Frontal cortex (tissue), 4 donors: ENCODE results near the gene LSMEM2. TPM values are rescaled to one million over a fixed set of nuclear protein-coding genes. Genes with fewer than 3 reads are reported as not detected.
A peak's percentile ranks its signal among the peaks of the same experiment; 100 is the strongest.
"Not testable (repeated sequence)": the region's sequence is repeated elsewhere in the genome, so short reads cannot be mapped to it uniquely, and the experiment has no call there.

Experiments used
- DNase-seq, 2 donors: peaks; one replicate each; pipeline ENCODE4 v3.0.0; 2012; ENCODE audit warnings: low spot score in 2 of 2
- FAIRE-seq: peaks from 2 replicates; lab custom pipeline; 2012; peaks lifted over from hg19 to GRCh38; lab: Jason Lieb, UNC
- total RNA-seq: library from RNA; depleted of rRNA; stranded (reverse); fragments of >200 nt; gene quantifications from one replicate; pipeline ENCODE4 v1.2.3, GENCODE V29; 2014
- donor health status: control.
- donor health status: control.
- donor health status: control.

The LSMEM2 gene
- total RNA-seq, 1 donor from 2014 or later, result 0.82 TPM

DNA sequence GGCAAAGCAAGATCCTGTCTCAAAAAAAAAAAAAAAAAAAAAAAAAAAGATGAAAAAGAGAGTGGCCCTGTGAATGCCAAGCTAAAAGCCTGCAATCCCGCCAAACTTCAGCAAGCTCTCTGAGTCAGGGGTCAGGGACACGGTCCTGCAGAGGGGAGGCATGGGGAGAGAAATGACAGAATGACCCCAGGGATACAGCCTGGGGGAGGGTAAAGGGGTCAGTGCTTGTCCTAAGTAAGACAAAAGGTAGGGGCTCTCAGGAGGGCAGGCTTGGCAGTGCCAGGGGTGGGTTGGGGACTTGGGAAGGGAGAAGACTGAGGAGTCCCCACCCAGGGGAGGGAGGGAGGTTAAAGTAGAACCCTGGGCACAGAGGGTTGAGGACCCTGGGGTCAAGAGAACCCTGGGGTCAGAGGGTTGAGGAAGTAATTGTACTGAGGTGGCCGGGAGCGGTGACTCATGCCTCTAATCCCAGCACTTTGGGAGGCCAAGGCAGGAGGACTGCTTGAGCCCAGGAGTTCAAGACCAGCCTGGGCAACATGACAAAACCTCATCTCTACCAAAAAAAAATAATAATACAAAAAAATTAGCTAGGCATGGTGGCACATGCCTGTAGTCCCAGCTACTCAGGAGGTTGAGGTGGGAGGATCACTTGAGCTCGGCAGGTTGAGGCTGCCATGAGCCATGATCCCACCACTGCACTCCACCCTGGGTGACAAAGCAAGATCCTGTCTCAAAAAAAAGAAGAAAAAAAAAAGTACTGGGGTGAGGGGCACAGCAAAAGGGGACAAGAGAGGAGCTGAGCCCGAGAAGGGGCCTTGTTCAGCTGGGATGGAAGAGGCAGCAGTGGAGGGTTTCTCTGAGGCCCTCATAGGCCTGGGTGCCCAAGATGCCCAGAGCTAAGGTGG, 15.2 kb upstream of the LSMEM2 start:
- no peak for FAIRE-seq

DNA sequence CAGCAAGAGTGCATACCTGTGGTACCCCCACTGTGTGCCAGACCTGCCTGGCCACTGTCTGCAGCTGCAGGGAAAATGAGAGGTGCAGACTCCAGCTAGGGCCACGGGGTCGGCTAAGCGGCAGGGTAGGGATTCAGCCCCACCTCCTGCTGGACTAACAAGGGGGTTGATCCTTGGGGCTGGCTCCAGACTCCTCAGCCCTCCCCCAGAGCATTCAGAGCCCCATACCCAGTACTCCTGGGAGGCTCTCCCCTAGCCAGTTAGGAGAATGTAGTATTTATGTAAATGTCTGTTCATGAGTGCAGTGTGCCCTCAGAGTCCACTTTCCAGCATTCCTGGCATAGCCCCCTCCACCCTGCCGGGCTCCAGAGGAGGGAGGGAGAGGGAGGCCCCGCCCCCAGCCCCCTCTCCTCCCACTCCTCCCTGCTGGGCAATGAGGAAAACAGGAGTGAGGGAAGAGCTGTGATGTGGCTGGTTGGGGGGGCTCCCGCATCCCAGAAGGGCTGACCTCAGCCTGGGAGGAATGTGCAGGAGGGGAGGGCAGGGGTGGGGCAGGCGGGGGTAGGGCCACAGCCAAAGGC, 14.4 kb upstream of the LSMEM2 start:
- DNase-seq (peak; percentile 73 to 81), FAIRE-seq (no peak)

More for the DNA sequence above, 15.2 kb upstream of the LSMEM2 start:
- DNase-seq, result no peak

DNA sequence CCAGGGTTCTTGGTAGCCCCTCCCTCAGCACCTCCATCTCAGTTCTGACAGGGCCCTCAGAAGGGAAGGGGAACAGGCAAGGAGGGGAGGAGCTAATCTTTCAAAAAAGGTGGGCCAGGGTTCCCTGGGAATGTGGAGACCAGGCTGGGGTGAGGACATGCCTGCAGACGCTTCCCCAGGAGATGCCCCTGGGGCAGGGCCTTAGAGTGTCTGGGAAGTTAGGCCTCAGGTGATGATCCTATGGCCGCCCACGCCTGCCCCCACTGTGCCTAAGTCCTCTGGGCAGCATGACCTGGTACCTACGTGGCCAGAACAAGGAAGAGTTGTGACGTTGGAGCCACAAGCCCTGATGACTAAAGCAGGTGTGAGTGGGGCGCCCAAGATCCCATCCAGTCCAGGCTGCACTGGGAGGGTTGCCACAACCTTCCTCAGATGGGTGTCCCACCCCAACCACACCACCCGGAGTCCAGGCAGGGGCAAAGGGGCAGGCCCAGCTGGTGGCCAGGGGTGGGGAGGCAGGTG, 13.9 kb upstream of the LSMEM2 start:
- FAIRE-seq, result no peak
- no peak for DNase-seq

DNA sequence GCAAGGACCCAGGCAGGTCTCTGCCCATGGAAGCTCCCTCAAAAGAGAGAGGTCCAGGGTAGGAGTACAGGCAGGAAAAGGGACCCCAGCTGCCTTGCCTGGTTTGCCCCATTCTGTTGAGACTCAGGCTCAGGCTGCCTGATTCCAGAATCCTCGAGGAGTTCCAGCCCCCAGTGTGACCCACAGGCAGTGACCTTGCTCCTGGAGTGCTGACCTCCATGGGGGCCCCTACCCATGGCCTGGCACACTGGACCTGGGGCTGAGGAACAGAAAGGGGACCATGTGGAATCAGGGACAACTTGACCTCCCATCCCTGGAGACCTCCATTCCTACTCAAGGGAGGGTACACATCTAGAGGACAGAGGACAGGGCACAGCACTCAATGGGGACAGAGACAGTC, 13.3 kb upstream of the LSMEM2 start:
- no peak for FAIRE-seq
- DNase-seq, result no peak

DNA sequence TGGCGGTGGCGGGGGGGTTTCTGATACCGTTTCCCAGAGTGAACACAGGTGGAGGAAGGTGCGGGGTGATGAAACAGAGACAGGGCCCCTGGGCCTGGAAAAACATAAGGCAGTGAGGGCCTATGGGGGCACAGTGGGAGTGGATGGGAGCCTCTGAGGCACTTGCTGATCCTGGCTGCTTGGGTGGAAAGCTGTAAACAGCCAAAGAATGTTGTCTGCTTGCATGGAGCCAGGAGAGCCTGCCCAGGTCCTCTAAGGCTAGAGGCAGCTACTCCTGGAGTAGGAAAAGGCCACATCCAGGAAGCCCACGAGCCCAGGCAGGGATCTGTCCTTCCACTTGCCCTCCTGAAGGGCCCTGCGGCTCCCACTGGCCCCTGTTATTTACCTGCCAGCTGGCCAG, 12.9 kb upstream of the LSMEM2 start:
- DNase-seq (no peak), FAIRE-seq (no peak)

DNA sequence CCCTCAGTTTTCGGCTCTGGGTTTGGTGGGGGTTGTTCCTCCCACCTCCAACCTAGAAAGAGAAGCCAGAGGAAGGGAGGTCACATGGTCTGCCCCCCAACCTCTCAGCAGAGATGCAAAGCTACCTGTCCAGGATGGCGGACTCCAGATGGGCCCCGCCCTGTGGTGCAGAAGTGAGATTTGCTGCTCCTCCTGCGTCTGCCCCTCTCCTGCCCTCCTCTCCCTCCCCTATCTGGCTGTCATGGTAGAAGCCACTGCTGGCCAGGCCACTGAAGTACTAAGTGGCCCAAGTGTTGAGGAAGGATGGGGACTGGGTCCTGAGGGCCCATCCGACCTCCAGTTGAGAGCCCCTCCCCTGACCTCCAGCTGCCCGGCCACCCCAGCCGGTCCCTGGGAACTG, 12.1 kb upstream of the LSMEM2 start:
- DNase-seq, result no peak
- no peak for FAIRE-seq

DNA sequence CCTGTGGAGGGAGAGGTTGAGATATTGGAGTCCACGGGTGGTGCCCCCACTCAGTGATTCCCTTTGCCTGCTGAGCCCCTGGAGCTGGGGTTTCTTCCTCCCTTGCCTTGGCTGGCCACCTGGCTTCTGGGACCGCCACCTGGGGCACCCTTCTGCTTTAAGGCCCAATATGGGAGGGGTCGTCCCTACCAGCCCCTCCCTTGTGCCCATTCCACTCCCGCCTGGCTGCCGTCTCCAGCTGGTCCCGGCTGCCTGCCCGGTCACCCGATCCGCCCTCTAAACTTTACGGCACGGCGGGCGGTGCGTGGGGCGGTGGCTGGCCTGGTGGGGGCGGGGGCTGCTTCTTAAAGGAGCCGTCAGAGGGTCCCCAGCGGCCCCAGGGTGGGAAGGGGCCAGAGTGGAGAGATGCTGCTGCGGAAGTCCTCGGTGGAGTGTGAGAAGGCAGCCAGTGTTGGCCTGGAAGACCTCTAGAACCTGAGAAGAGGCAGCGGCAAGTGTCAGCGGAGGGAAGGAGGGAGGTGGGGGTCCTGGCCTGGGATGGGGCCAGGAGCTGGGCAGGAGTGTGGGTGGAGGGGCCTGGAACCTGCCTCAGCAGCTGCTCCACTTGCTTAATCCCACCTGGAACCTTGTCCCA, 11.5 kb upstream of the LSMEM2 start:
- DNase-seq, result peak; percentile 65 to 71
- FAIRE-seq, result no peak

DNA sequence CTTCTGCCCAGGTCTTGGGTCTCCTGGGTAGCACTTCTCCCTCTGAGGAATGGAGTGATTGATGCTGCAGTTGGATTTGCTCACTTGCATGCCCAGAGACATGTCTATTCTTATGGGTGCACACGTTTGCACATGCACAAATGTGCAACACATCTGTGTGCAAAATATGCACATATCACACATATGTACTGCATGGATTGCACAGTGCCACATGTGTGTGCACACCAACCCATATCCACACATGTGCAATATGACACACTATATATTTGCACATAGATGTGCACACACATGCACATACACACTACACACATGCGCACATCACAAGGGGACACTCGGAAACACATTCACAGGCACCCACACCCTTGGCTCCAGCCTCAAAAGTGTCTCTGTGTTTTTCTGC, 10.6 kb upstream of the LSMEM2 start:
- DNase-seq (no peak), FAIRE-seq (no peak)

DNA sequence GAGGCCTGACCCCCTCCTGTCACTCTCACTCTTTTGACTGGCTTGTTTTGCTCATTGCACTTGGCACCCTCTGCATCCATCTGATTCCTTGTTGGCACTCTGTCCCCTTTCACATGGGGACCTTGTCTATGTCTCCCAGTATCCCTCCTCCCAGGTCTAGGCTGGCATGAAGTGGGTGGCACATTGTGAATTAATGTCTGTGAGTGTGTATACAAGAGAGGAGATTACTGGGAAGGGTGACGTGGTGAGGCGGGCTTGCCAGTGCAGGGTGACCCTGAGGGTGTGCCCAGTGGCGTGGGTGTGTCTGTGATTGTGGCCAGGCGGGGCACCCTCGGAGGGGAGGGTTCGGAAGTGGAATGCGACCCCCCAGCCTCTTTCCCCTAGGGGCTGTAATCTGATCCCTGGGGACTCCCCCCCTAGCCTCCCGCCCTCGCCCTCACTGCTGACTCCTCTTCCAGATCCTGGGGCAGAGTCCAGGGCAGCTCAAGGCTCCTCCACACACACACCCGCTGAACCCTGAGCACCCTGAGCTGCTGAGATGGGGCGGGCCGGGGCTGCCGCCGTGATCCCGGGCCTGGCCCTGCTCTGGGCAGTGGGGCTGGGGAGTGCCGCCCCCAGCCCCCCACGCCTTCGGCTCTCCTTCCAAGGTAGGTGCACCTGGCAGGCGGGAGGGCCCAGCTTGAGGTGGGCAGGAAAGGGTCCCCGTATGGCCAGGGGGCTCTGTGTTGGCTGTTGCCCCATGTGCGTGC, 10.0 kb upstream of the LSMEM2 start, which contains the start of gene SEMA3B:
TSS of gene SEMA3B (plus strand) at position 445 of the 749 bp plus-strand sequence. CDS start at position 539, 94 bp downstream.
- no peak for FAIRE-seq
- DNase-seq, result peak in 1 of 2 donors; percentile 63

DNA sequence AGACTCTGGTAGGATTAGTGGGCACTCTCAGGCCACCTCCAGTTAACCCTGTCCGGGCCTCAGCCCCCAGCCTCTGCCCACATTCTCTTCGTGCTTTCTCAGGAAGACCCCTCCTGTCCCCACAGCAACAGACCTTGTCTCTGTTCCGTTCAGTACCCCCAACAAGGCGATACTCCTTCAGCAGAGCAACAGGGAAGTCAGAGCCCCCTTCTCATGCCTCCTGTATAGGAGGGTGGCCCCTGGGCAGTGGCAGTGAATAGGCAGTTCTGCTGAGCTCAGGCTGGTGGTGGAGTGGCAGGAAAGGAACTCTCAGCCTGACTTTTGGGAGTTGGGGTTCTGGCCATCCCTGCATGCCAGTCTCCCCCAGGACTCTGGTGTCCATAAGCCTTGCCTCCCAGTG, 9.4 kb upstream of the LSMEM2 start:
- no peak for FAIRE-seq
- DNase-seq, result no peak

DNA sequence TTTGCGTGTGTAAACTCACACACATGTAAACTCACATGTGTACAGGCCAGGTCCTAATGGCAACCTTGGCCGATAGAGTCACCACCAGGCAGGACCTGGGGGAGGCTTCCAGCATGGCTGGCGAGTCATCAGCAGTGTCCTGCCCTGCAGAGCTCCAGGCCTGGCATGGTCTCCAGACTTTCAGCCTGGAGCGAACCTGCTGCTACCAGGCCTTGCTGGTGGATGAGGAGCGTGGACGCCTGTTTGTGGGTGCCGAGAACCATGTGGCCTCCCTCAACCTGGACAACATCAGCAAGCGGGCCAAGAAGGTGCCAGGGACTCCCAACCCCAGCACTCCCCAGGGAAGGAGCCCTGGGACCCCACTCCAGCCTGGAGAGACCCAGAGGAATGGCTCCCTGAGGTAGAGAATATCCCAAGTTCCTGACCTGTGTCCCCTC, 8.9 kb upstream of the LSMEM2 start:
- no peak for FAIRE-seq

DNA sequence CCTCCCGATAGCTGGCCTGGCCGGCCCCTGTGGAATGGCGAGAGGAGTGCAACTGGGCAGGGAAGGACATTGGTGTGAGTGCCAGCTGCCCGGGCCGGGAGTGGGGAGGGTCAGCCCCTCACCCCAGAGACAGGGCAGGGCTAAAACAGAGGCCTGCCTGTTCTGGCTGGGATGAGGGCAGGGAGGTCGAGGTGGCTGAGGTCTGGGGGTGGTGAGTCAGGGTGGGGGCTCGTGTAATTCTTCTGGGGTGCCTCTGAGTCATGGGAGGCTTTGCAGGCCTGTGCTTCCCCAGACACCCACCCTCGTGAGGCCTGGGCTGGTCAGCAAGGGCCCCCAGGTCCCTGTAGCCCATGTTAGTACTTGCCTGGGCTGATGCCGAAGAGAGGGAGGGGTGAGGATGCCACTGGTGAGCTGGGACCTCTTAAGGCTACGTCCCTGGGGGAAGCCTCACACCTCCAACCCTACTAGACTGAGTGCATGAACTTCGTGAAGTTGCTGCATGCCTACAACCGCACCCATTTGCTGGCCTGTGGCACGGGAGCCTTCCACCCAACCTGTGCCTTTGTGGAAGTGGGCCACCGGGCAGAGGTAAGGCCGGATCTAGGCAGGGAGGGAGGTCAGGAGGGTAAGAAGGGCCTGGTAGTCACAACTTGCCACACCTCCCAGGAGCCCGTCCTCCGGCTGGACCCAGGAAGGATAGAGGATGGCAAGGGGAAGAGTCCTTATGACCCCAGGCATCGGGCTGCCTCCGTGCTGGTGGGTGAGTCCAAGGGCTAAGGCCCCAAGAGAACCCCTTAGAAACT, 8.3 kb upstream of the LSMEM2 start:
- FAIRE-seq (no peak), DNase-seq (peak in 1 of 2 donors; percentile 43)

More for the DNA sequence above, 8.9 kb upstream of the LSMEM2 start:
- DNase-seq, result no peak

DNA sequence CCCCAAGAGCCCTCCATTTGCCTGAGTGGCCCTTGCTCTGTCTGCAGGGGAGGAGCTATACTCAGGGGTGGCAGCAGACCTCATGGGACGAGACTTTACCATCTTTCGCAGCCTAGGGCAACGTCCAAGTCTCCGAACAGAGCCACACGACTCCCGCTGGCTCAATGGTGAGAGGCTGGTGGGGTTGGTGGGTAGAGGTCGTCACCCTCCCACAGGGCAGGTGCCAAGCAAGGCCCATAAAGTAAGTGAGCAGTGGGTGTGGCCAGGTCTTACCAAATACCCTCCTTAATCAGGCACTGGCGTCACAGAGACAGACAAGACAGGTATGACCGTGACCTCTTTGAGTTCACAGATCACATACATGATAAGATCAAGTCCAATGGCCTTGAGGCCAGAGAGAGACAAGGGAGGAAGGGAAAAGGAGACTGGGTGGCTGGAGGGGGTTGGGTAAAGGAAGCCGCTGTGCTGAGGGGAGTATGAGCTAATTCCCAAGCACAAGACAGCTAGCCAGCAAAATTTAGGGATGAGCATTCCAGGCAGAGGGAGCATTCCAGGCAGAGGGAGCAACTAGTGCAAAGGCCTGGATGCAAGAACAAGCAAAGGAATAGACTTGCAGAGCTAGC, 7.5 kb upstream of the LSMEM2 start:
- no peak for FAIRE-seq

DNA sequence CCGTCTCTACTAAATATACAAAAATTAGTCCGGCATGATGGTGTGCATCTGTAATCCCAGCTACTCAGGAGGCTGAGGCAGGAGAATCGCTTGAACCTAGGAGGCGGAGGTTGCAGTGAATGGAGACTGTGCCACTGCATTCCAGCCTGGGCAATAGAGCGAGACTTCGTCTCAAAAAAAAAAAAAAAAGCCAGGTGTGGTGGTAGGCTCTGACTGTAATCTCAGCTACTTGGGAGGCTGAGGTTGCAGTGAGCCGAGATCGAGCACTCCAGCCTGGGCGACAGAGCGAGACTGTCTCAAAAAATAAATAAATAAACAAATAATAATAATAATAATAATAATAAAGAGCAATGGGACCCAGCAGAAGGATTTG, 6.4 kb upstream of the LSMEM2 start:
- FAIRE-seq, result not testable (repeated sequence)

More for the DNA sequence above, 7.5 kb upstream of the LSMEM2 start:
- no peak for DNase-seq

DNA sequence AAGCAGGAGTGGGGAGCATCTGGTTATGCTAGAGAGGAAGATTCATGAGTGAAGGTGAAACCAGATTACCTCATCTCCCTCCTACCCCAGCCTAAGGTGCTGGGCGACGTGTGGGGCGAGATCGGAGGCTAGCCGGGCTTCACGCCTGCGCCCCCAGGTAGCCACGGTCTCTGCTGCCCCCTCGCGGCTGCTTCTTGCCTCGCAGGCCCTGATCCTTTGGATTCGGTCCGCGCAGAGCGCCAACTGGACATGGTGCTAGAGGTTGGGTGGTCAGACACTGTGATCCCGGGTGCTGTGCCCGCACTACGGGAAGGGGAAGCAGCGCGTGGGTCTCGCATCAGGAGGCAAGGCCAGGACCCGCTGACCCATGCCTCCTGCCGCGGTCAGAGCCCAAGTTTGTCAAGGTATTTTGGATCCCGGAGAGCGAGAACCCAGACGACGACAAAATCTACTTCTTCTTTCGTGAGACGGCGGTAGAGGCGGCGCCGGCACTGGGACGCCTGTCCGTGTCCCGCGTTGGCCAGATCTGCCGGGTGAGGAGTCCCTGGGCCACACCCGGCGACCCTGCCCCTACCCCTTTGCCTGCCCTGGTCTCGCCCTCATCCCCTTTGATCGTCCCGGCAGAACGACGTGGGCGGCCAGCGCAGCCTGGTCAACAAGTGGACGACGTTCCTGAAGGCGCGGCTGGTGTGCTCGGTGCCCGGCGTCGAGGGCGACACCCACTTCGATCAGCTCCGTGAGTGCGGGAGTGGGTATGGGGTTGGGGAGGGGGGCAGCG, 5.8 kb upstream of the LSMEM2 start:
- FAIRE-seq (no peak), DNase-seq (peak; percentile 95 to 96)

More for the DNA sequence above, 6.4 kb upstream of the LSMEM2 start:
- not testable (repeated sequence) for DNase-seq

DNA sequence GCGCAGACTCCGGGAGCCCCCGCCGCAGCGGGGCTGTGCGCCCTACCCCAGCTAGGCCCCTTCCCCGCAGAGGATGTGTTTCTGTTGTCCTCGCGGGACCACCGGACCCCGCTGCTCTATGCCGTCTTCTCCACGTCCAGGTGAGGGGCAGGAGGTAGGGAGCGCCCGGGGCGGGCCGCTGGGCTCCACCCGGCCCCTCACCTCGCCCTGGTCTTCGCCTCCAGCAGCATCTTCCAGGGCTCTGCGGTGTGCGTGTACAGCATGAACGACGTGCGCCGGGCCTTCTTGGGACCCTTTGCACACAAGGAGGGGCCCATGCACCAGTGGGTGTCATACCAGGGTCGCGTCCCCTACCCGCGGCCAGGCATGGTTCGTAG, 5.2 kb upstream of the LSMEM2 start:
- no peak for FAIRE-seq
- DNase-seq, result peak in 1 of 2 donors; percentile 40

DNA sequence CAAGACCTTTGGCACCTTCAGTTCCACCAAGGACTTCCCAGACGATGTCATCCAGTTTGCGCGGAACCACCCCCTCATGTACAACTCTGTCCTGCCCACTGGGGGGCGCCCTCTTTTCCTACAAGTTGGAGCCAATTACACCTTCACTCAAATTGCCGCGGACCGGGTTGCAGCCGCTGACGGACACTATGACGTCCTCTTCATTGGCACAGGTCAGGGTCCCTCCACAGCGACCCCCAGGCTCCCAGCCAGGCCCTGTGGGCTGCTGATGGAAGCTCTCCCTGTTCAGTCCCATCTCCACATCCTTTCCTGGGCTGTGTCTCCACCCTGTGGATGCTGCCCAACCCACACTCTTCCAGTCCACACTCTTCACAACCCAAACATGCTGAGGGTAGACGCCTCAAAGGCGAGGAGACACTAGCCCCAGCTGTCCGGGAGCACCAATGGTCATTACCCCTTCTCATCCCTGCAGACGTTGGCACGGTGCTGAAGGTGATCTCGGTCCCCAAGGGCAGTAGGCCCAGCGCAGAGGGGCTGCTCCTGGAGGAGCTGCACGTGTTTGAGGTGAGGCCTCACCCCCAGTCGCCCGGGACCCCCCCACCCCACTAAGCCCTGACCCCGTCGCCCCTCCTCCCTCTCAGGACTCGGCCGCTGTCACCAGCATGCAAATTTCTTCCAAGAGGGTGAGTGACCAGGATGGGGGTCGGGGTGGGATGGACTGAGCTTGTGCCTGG, 4.3 kb upstream of the LSMEM2 start:
- no peak for FAIRE-seq
- peak; percentile 69 to 73 for DNase-seq
